ENCODE data around the gene MYO18A.

Gene MYO18A

GRCh38 chr17:29169806-29170591 is 10.2 kb downstream of the MYO18A start:
- no peak for TF ChIP-seq POLR2AphosphoS5 (IDR thresholded peaks at IDR 0.05; ENCODE audit: low read depth, low read length)
- no peak for TF ChIP-seq TAF1 (IDR thresholded peaks at IDR 0.05; ENCODE audit: borderline replicate concordance, insufficient read depth, low read length)
- TF ChIP-seq REST (IDR thresholded peaks at IDR 0.05; ENCODE audit: insufficient read depth in 1 of 2, low read depth in 2 of 2, low read length in 2 of 2) = no peak

GRCh38 chr17:29168079-29168758 is 12.0 kb downstream of the MYO18A start:
- TF ChIP-seq TAF1 (IDR thresholded peaks at IDR 0.05; ENCODE audit: borderline replicate concordance, insufficient read depth, low read length) (no peak), SIN3A (IDR thresholded peaks at IDR 0.05; ENCODE audit: borderline replicate concordance, insufficient read depth, low read length) (no peak), FOXP2 (optimal IDR thresholded peaks at IDR 0.05; ENCODE audit: borderline replicate concordance, extremely low read depth, extremely low read length, insufficient read depth) (no peak), REST (IDR thresholded peaks at IDR 0.05; ENCODE audit: insufficient read depth in 1 of 2, low read depth in 2 of 2, low read length in 2 of 2) (no peak), POLR2AphosphoS5 (IDR thresholded peaks at IDR 0.05; ENCODE audit: low read depth, low read length) (no peak)

- TF ChIP-seq TAF1 (IDR thresholded peaks at IDR 0.05; ENCODE audit: borderline replicate concordance, insufficient read depth, low read length) = no peak
- TF ChIP-seq FOXP2 (optimal IDR thresholded peaks at IDR 0.05; ENCODE audit: borderline replicate concordance, extremely low read depth, extremely low read length, insufficient read depth) = no peak
These were observed 12.7 kb downstream of the MYO18A start for GRCh38 chr17:29167393-29168078.

- TF ChIP-seq REST (IDR thresholded peaks at IDR 0.05; ENCODE audit: insufficient read depth in 1 of 2, low read depth in 2 of 2, low read length in 2 of 2) = no peak
- TF ChIP-seq TAF1 (IDR thresholded peaks at IDR 0.05; ENCODE audit: borderline replicate concordance, insufficient read depth, low read length) = no peak
- TF ChIP-seq POLR2AphosphoS5 (IDR thresholded peaks at IDR 0.05; ENCODE audit: low read depth, low read length) = no peak
- TF ChIP-seq SIN3A (IDR thresholded peaks at IDR 0.05; ENCODE audit: borderline replicate concordance, insufficient read depth, low read length) = no peak
- no peak for TF ChIP-seq FOXP2 (optimal IDR thresholded peaks at IDR 0.05; ENCODE audit: borderline replicate concordance, extremely low read depth, extremely low read length, insufficient read depth)
These were observed 13.7 kb downstream of the MYO18A start for GRCh38 chr17:29166507-29166887.

GRCh38 chr17:29165800-29166506 is 14.2 kb downstream of the MYO18A start:
- no peak for TF ChIP-seq TAF1 (IDR thresholded peaks at IDR 0.05; ENCODE audit: borderline replicate concordance, insufficient read depth, low read length)
- TF ChIP-seq SIN3A (IDR thresholded peaks at IDR 0.05; ENCODE audit: borderline replicate concordance, insufficient read depth, low read length) = no peak
- TF ChIP-seq FOXP2 (optimal IDR thresholded peaks at IDR 0.05; ENCODE audit: borderline replicate concordance, extremely low read depth, extremely low read length, insufficient read depth) = no peak
- no peak for TF ChIP-seq POLR2AphosphoS5 (IDR thresholded peaks at IDR 0.05; ENCODE audit: low read depth, low read length)
- TF ChIP-seq REST (IDR thresholded peaks at IDR 0.05; ENCODE audit: insufficient read depth in 1 of 2, low read depth in 2 of 2, low read length in 2 of 2) = no peak
